ENCODE measurements around the gene PCYOX1L. TPM values are rescaled to one million over a fixed set of nuclear protein-coding genes. Genes with fewer than 3 reads are reported as not detected.

The PCYOX1L gene
- total and polyA plus RNA-seq, 2 donors (not counting 1 experiment from before 2014, with no cell fraction given), result 7.6 to 9.1 TPM

GRCh38 chr5:149314571-149315111 is 43.2 kb upstream of the PCYOX1L start:
- Histone ChIP-seq H2AFZ (ENCODE audit: low read length) (no peak overlapping the region), H3K36me3 (ENCODE audit: control insufficient read depth, insufficient read depth, low read length) (no peaks in the 10 kb centered on the region), H3K4me1 (ENCODE audit: control insufficient read depth, extremely low read depth, insufficient read depth, low read length) (no peaks in the 10 kb centered on the region), H3K27ac (ENCODE audit: insufficient read depth, low read length) (no peak overlapping the region), H3K79me2 (ENCODE audit: control insufficient read depth, insufficient read depth, low read length) (no peaks in the 10 kb centered on the region), H3K9me3 (ENCODE audit: control insufficient read depth, insufficient read depth, low read depth, low read length) (no peaks in the 10 kb centered on the region), H4K20me1 (ENCODE audit: control insufficient read depth, extremely low read depth, insufficient read depth, low read length) (no peaks in the 10 kb centered on the region), H3K4me2 (ENCODE audit: extremely low read depth, insufficient read depth, low read length) (no peak overlapping the region), H3K4me3 (replicated peaks in 1 of 4; ENCODE audit: control extremely low read depth in 1 of 4, insufficient read depth in 1 of 4, low read depth in 3 of 4, low read length in 4 of 4) (no peak overlapping the region), H3K27me3 (ENCODE audit: control insufficient read depth, insufficient read depth, low read length) (no peaks in the 10 kb centered on the region), H3K9ac (ENCODE audit: insufficient read depth, low read length) (no peak overlapping the region)
- TF ChIP-seq, protein P1, sequence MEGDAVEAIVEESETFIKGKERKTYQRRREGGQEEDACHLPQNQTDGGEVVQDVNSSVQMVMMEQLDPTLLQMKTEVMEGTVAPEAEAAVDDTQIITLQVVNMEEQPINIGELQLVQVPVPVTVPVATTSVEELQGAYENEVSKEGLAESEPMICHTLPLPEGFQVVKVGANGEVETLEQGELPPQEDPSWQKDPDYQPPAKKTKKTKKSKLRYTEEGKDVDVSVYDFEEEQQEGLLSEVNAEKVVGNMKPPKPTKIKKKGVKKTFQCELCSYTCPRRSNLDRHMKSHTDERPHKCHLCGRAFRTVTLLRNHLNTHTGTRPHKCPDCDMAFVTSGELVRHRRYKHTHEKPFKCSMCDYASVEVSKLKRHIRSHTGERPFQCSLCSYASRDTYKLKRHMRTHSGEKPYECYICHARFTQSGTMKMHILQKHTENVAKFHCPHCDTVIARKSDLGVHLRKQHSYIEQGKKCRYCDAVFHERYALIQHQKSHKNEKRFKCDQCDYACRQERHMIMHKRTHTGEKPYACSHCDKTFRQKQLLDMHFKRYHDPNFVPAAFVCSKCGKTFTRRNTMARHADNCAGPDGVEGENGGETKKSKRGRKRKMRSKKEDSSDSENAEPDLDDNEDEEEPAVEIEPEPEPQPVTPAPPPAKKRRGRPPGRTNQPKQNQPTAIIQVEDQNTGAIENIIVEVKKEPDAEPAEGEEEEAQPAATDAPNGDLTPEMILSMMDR (conservative IDR thresholded peaks at IDR 0.05 in 1 of 2, IDR thresholded peaks at IDR 0.05 in 1 of 2; ENCODE audit: low read depth in 1 of 2, low read length in 2 of 2), result no peak
- no peak for TF ChIP-seq EZH2 (IDR thresholded peaks at IDR 0.05; ENCODE audit: low read length, missing control alignments)
- no peak for DNase-seq (ENCODE audit: low read depth in 2 of 2)

DNA sequence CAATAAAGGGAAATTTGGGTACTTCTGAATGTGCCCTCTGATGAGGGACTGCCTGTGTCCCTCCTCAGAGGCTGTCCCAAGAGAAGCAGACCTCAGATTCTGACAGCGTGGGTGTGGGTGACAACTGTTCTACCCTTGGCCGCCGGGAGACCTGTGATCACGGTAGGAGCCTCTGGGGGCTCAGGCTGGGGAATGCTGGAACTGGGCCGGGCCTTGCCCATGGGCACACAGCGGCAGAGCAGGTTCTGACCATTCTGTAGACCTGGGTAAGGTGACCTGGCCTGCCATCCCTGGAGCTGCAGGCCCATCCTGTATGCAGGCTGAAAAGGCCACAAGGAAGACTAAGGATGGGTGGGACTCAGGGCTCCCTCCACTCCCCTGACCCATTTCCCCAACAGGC is 42.1 kb upstream of the PCYOX1L start:
- Histone ChIP-seq H3K4me3 (replicated peaks in 1 of 4; ENCODE audit: control extremely low read depth in 1 of 4, insufficient read depth in 1 of 4, low read depth in 3 of 4, low read length in 4 of 4) (no peak overlapping the region), H3K79me2 (ENCODE audit: control insufficient read depth, insufficient read depth, low read length) (no peaks in the 10 kb centered on the region), H3K36me3 (ENCODE audit: control insufficient read depth, insufficient read depth, low read length) (no peaks in the 10 kb centered on the region), H3K9ac (ENCODE audit: insufficient read depth, low read length) (no peak overlapping the region), H3K27me3 (ENCODE audit: control insufficient read depth, insufficient read depth, low read length) (no peaks in the 10 kb centered on the region), H4K20me1 (ENCODE audit: control insufficient read depth, extremely low read depth, insufficient read depth, low read length) (no peaks in the 10 kb centered on the region), H3K4me2 (ENCODE audit: extremely low read depth, insufficient read depth, low read length) (no peak overlapping the region), H2AFZ (ENCODE audit: low read length) (no peak overlapping the region), H3K9me3 (ENCODE audit: control insufficient read depth, insufficient read depth, low read depth, low read length) (no peaks in the 10 kb centered on the region), H3K4me1 (ENCODE audit: control insufficient read depth, extremely low read depth, insufficient read depth, low read length) (peaks cover 5% of the 10 kb centered on the region), H3K27ac (ENCODE audit: insufficient read depth, low read length) (no peak overlapping the region)
- TF ChIP-seq, protein P1 (conservative IDR thresholded peaks at IDR 0.05 in 1 of 2, IDR thresholded peaks at IDR 0.05 in 1 of 2; ENCODE audit: low read depth in 1 of 2, low read length in 2 of 2), result no peak
- TF ChIP-seq EZH2 (IDR thresholded peaks at IDR 0.05; ENCODE audit: low read length, missing control alignments), result no peak
- no peak for DNase-seq (ENCODE audit: low read depth in 2 of 2)

- Histone ChIP-seq H3K27ac (ENCODE audit: insufficient read depth, low read length) (no peak overlapping the region), H3K79me2 (ENCODE audit: control insufficient read depth, insufficient read depth, low read length) (no peaks in the 10 kb centered on the region), H3K4me3 (replicated peaks in 1 of 4; ENCODE audit: control extremely low read depth in 1 of 4, insufficient read depth in 1 of 4, low read depth in 3 of 4, low read length in 4 of 4) (no peak overlapping the region), H3K9me3 (ENCODE audit: control insufficient read depth, insufficient read depth, low read depth, low read length) (no peaks in the 10 kb centered on the region), H4K20me1 (ENCODE audit: control insufficient read depth, extremely low read depth, insufficient read depth, low read length) (no peaks in the 10 kb centered on the region), H2AFZ (ENCODE audit: low read length) (no peak overlapping the region), H3K36me3 (ENCODE audit: control insufficient read depth, insufficient read depth, low read length) (no peaks in the 10 kb centered on the region), H3K9ac (ENCODE audit: insufficient read depth, low read length) (no peak overlapping the region), H3K4me2 (ENCODE audit: extremely low read depth, insufficient read depth, low read length) (no peak overlapping the region), H3K27me3 (ENCODE audit: control insufficient read depth, insufficient read depth, low read length) (no peaks in the 10 kb centered on the region), H3K4me1 (ENCODE audit: control insufficient read depth, extremely low read depth, insufficient read depth, low read length) (peaks cover 10% of the 10 kb centered on the region)
- DNase-seq (ENCODE audit: low read depth in 2 of 2), result peak; percentile 29 to 61
- no peak for TF ChIP-seq EZH2 (IDR thresholded peaks at IDR 0.05; ENCODE audit: low read length, missing control alignments)
- TF ChIP-seq, protein P1 (conservative IDR thresholded peaks at IDR 0.05 in 1 of 2, IDR thresholded peaks at IDR 0.05 in 1 of 2; ENCODE audit: low read depth in 1 of 2, low read length in 2 of 2), result peak; percentile 59 to 70
These were observed 40.4 kb upstream of the PCYOX1L start for GRCh38 chr5:149317281-149318048.

Data from fibroblast of lung (primary cell).